C4-2B (cell line): ENCODE measurements around the gene LTC4S.

Experiments
- H3K27ac ChIP-seq: fragments of 450-650 bp; 2 replicates; pipeline ENCODE4 v1.5.1; 2017
- CTCF ChIP-seq: fragments of 450-650 bp; conservative IDR thresholded peaks from 2 replicates; pipeline ENCODE4 v1.5.1; 2017; ENCODE audit warnings: mild to moderate bottlenecking
- ZFX ChIP-seq: fragments of 450-650 bp; IDR thresholded peaks from 2 replicates; pipeline ENCODE4 v1.6.1; 2017

Gene LTC4S

GRCh38 chr5:179799644-179799973 is 5.8 kb downstream of the LTC4S start:
- H3K27ac ChIP-seq = no peak overlapping the region
- TF ChIP-seq ZFX (no peak), CTCF (no peak)

- no peak overlapping the region for H3K27ac ChIP-seq
- TF ChIP-seq CTCF = no peak
- no peak for TF ChIP-seq ZFX
Observed at GRCh38 chr5:179800071-179800695, 6.4 kb downstream of the LTC4S start.

- TF ChIP-seq ZFX = no peak
- no peak for TF ChIP-seq CTCF
- no peak overlapping the region for H3K27ac ChIP-seq
Observed at GRCh38 chr5:179800696-179801201, 7.0 kb downstream of the LTC4S start.

- no peak overlapping the region for H3K27ac ChIP-seq
- no peak for TF ChIP-seq ZFX
- TF ChIP-seq CTCF = no peak; the same call in 1 of the 2 replicates
Observed at GRCh38 chr5:179801304-179802206, 7.8 kb downstream of the LTC4S start.

- TF ChIP-seq CTCF (no peak), ZFX (no peak)
- no peak overlapping the region for H3K27ac ChIP-seq
Observed at GRCh38 chr5:179802207-179802883, 8.6 kb downstream of the LTC4S start.

- H3K27ac ChIP-seq = no peak overlapping the region
- TF ChIP-seq CTCF = no peak
- no peak for TF ChIP-seq ZFX
Observed at GRCh38 chr5:179802950-179803562, 9.3 kb downstream of the LTC4S start.
